Epithelial cell of esophagus (primary cell): ENCODE measurements around the gene PEX7.
"Not testable (repeated sequence)": the region's sequence is repeated elsewhere in the genome, so short reads cannot be mapped to it uniquely, and the experiment has no call there.

Source experiments
- DNase-seq: peaks from one replicate; pipeline ENCODE4 v3.0.0; 2010; ENCODE audit warnings: low read depth
- H3K4me3 ChIP-seq: 2 replicates; pipeline ENCODE4 v1.5.1; 2011; ENCODE audit warnings: mild to moderate bottlenecking, low read length, control low read depth
- TF ChIP-seq, protein P1 (sequence below): IDR thresholded peaks from 2 replicates; pipeline ENCODE4 v1.5.1; 2011; ENCODE audit warnings: low read depth, mild to moderate bottlenecking, low read length, control low read depth, inconsistent platforms; ENCODE audit not compliant: insufficient read depth; ENCODE audit errors: missing control alignments

Gene PEX7

DNA sequence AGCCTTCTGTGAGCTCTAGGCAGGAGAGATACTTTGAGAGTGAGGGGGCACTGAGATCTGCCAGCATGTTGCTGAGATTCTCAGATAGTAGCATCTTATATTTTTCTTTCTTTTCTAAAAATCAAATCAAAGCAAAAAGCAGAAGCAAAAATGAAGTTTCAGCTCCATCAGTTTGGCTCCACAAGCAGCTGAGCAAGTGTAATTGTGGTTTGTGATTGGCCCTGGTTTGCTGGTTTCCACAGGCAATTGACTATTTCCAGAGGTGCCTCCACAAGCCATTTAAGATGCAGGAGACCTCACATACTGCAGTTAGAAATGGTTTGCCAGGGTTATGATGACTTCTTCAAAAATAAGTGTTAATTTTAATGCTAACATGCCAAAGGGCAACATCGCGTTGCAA lies 104.0 kb downstream of the PEX7 start:
- no peak overlapping the region for H3K4me3 ChIP-seq
- TF ChIP-seq, protein P1, sequence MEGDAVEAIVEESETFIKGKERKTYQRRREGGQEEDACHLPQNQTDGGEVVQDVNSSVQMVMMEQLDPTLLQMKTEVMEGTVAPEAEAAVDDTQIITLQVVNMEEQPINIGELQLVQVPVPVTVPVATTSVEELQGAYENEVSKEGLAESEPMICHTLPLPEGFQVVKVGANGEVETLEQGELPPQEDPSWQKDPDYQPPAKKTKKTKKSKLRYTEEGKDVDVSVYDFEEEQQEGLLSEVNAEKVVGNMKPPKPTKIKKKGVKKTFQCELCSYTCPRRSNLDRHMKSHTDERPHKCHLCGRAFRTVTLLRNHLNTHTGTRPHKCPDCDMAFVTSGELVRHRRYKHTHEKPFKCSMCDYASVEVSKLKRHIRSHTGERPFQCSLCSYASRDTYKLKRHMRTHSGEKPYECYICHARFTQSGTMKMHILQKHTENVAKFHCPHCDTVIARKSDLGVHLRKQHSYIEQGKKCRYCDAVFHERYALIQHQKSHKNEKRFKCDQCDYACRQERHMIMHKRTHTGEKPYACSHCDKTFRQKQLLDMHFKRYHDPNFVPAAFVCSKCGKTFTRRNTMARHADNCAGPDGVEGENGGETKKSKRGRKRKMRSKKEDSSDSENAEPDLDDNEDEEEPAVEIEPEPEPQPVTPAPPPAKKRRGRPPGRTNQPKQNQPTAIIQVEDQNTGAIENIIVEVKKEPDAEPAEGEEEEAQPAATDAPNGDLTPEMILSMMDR: no peak
- no peak for DNase-seq

DNA sequence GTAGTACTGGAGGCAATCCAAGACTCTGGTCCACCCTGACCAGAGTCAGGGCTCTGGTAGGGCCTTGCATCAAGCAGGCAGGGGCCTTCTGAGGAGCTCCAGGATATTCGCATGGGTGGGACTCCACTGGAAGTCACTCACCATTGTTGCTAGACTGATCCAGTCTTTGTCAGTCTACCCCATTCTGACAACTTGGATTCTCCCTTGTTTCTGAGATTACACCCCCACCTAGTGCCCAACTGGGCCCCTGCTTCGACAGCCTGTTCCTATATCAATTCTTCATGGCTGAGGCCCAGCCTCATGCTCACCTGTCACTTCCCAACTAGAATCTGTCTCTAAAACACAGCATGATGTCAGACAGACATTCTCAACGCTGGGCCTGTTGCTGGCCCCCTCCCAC lies 104.9 kb downstream of the PEX7 start:
- peak; percentile 17 for DNase-seq
- H3K4me3 ChIP-seq: no peak overlapping the region
- TF ChIP-seq, protein P1: peak; percentile 20

DNA sequence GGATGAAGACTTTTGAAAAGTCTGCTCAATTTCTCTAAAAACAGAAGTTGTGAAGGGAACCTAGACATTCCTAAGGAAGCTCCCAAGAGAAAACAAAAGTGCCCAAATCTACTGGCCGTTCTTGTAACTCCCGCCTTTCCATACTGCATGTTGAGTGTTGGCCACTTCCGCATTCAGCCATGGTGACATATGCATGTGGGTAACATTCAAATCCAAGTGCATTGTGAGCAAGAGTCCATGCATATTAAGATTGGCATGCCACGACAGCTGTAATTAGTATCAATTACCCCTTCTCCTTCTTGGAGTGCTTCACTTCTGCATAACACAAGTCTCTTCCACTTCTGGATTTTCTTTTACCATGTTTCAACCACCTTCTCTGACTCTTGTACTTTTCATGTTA lies 108.1 kb downstream of the PEX7 start:
- TF ChIP-seq, protein P1: no peak
- H3K4me3 ChIP-seq: no peak overlapping the region
- DNase-seq: no peak

DNA sequence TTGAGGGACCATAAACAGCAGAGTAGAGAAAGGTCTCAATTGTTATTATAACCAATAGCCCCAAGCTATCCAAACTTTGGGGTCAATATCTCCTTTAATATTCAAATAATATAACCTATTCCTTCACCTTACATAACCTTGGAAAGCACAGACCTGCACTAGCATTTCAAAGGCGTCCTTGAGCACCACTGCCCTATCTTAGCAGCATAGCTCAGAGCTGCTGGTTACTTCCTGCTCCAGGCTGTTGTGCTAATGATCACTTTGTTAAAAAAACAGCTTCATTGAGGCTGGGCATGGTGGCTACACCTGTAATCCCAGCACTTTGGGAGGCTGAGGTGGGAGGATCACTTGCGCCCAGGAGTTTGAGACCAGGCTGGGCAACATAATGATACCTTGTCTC lies 110.2 kb downstream of the PEX7 start:
- no peak for DNase-seq
- TF ChIP-seq, protein P1: no peak
- no peak overlapping the region for H3K4me3 ChIP-seq

DNA sequence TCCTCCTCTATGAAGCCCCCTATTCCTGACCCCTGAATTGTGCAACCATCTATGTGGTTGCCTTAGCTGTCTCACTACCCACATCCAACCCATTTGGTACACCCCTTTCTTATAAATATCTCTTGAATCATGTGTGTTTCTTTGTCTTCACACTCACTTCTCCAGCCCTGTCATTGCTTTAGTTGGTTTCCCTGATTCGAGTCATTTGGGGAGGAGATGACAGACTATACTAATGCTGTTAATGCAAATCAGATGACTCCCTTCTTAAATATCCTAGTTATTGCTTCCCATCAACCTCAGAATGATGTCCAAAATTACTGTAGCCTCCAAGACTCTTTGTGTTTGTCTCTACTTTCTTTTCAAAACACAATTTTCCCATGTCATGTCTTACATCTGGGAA lies 122.7 kb downstream of the PEX7 start:
- DNase-seq: no peak
- H3K4me3 ChIP-seq: no peak overlapping the region
- TF ChIP-seq, protein P1: no peak

DNA sequence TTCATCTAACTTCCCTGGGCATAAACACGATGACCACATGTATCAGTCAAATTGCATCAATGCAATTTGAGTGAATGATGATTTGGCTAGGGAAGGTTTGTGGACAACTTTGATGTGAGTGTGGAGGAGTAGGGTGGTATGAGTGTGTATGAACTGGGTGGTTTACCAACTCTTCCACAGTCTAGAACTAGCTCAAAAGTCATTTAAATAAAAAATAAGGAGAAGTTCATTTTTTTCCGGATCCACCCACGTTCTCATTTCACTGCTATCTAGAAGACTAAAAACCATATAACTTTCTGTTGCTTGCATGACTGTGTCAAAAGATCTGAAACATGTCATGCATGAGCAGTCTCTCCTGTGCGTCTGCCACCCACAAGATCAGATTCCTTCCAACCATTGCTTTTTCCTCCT lies 123.3 kb downstream of the PEX7 start:
- TF ChIP-seq, protein P1: no peak
- DNase-seq: no peak
- H3K4me3 ChIP-seq: no peak overlapping the region

DNA sequence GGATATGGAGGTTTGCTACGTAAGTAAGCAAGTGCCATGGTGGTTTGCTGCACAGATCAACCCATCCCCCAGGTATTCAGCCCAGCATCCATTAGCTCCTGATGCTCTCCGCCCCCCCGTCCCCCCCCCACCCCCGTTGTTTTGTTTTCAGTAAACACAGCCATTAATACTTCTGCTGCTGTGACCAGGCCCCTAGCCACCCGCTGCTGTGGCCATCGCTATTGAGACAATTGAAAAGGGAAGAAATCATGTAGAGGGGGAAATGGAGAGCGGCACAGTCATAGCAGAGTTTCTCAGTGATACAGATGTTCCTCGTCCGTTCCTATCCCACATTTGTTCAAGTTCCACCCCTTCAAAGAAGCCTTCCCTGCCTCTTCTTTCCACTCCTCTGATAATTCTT lies 124.6 kb downstream of the PEX7 start:
- no peak overlapping the region for H3K4me3 ChIP-seq
- TF ChIP-seq, protein P1: no peak
- DNase-seq: no peak

DNA sequence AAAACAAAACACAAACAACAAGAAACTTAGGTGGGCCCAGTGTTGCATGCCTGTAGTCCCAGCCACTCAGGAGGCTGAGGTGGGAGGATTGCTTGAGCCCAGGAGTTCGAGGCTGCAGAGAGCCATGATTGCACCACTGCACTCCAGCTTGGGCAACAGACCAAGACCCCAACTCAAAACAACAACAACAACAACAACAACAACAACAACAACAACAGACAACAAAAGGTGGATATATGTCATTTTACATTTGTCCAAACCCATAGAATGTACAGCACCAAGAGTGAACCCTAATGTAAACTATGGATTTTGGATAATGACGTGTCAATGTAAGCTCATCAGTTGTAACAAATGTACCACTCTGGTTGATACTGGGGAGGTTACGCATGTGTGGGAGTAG lies 127.6 kb downstream of the PEX7 start:
- H3K4me3 ChIP-seq, DNase-seq: not testable (repeated sequence)
